OCI-LY7 (cell line): Measurements from ENCODE around the gene CNN2. TPM values are rescaled to one million over a fixed set of nuclear protein-coding genes. Genes with fewer than 3 reads are reported as not detected.

Experiments used
- Bru-seq: library from RNA; stranded (reverse); fragments of 400-500 nt; gene quantifications from one replicate; lab custom pipeline; 2021; lab: Mats Ljungman, UMichigan
- BruChase-seq, 2 experiments: library from RNA; stranded (reverse); fragments of 400-500 nt; gene quantifications; one replicate each; lab custom pipeline; 2021; lab: Mats Ljungman, UMichigan
- BruUV-seq: library from RNA; stranded (reverse); fragments of 400-500 nt; replicated peaks from 2 replicates; lab custom pipeline; 2021; lab: Mats Ljungman, UMichigan
- CTCF ChIA-PET: fragments of 300-600 bp; sonication (Branson Sonifier 250); formaldehyde crosslinking; loops from one replicate; lab custom pipeline; 2022; ENCODE audit warnings: antibody characterized with exemption; ENCODE audit not compliant: unreplicated experiment; lab: Charles Lee
- POLR2A ChIA-PET: fragments of 300-600 bp; sonication (Branson Sonifier 250); formaldehyde crosslinking; loops from one replicate; lab custom pipeline; 2022; ENCODE audit warnings: antibody characterized with exemption; lab: Charles Lee
- DNase-seq: peaks from one replicate; pipeline ENCODE4 v3.0.0-alpha.2; 2015; ENCODE audit warnings: low spot score
- H2AFZ ChIP-seq: fragments of 200-600 bp; sonication (generic), shearing (Covaris generic); 2 replicates; pipeline ENCODE4 v1.6.1; 2014; ENCODE audit warnings: mild to moderate bottlenecking, antibody characterized with exemption, low read length, moderate library complexity
- H3K27ac ChIP-seq: fragments of 200-600 bp; sonication (generic); 2 replicates; pipeline ENCODE4 v1.5.1; 2014; ENCODE audit warnings: mixed run types, low read depth, mild to moderate bottlenecking, moderate library complexity, low read length, inconsistent platforms; ENCODE audit not compliant: poor library complexity, severe bottlenecking
- H3K36me3 ChIP-seq: fragments of 200-600 bp; sonication (generic); 2 replicates; pipeline ENCODE4 v1.6.1; 2014; ENCODE audit warnings: mild to moderate bottlenecking, antibody characterized with exemption, low read length, moderate library complexity, mixed read lengths; ENCODE audit not compliant: insufficient read depth
- H3K4me1 ChIP-seq: fragments of 200-600 bp; sonication (generic); 2 replicates; pipeline ENCODE4 v1.5.1; 2014; ENCODE audit warnings: mild to moderate bottlenecking, low read length; ENCODE audit not compliant: insufficient read depth, poor library complexity, severe bottlenecking
- H3K4me2 ChIP-seq: fragments of 200-600 bp; sonication (generic); 2 replicates; pipeline ENCODE4 v1.6.1; 2014; ENCODE audit warnings: mild to moderate bottlenecking, low read length
- H3K4me3 ChIP-seq: fragments of 200-600 bp; sonication (generic); 2 replicates; pipeline ENCODE4 v1.5.1; 2014; ENCODE audit warnings: mild to moderate bottlenecking, low read depth, low read length; ENCODE audit not compliant: poor library complexity, severe bottlenecking
- H3K79me2 ChIP-seq: fragments of 200-600 bp; sonication (generic); 2 replicates; pipeline ENCODE4 v1.6.1; 2016; ENCODE audit warnings: low read depth, mild to moderate bottlenecking, low read length, moderate library complexity, mixed read lengths; ENCODE audit not compliant: insufficient read depth
- H3K9me2 ChIP-seq: fragments of 200-600 bp; sonication (generic); 2 replicates; pipeline ENCODE4 v1.6.1; 2016; ENCODE audit warnings: mild to moderate bottlenecking, low read length, mixed read lengths; ENCODE audit not compliant: insufficient read depth
- H3K9me3 ChIP-seq: fragments of 200-600 bp; sonication (generic); 2 replicates; pipeline ENCODE4 v1.6.1; 2014; ENCODE audit warnings: mild to moderate bottlenecking, mixed run types, low read length, mixed read lengths
- H4K20me1 ChIP-seq: fragments of 200-600 bp; sonication (generic); 2 replicates; pipeline ENCODE4 v1.6.1; 2014; ENCODE audit warnings: mild to moderate bottlenecking, antibody characterized with exemption, low read length, moderate library complexity, mixed read lengths; ENCODE audit not compliant: insufficient read depth
- CTCF ChIP-seq: fragments of 200-600 bp; sonication (generic); conservative IDR thresholded peaks from 2 replicates; pipeline ENCODE4 v1.5.1; 2014; ENCODE audit warnings: mild to moderate bottlenecking, antibody characterized with exemption, low read length, moderate library complexity, mixed read lengths
- EZH2phosphoT487 ChIP-seq: fragments of 200-600 bp; sonication (generic); IDR thresholded peaks from 2 replicates; pipeline ENCODE4 v1.6.1; 2018; ENCODE audit warnings: low read depth, borderline replicate concordance, mild to moderate bottlenecking, mixed run types, antibody characterized with exemption, low read length, moderate library complexity, mixed read lengths
- intact Hi-C: fragments of 100-400 bp; cut with micrococcal nuclease; formaldehyde crosslinking; loops from one replicate; pipeline ENCODE4 v1.10.0; 2022; ENCODE audit not compliant: unreplicated experiment
- long read RNA-seq: library from polyadenylated mRNA; stranded (forward); transcript quantifications from one replicate; pipeline ENCODE4 v2.0.0, GENCODE V29; 2022
- total RNA-seq, 2 experiments: library from RNA; depleted of rRNA in 1 of 2; stranded (reverse); fragments of >200 nt in 1 of 2; shearing (Covaris generic) in 1 of 2; gene quantifications; 2 replicates each; pipeline ENCODE4 v1.2.3, GENCODE V29; 2014 to 2022

CNN2 gene
- total RNA-seq (2014; rRNA removed; shearing (Covaris generic)) (51.5 and 73.7 TPM in 2 replicates), total RNA-seq (2022) (126 and 127 TPM in 2 replicates), Bru-seq, nascent RNA (percentile 63 among the genes with signal in this experiment), BruChase-seq, experiment 1, labeled RNA remaining after a 6-hour chase (percentile 81 among the genes with signal in this experiment), BruChase-seq, experiment 2, labeled RNA remaining after a 2-hour chase (percentile 70 among the genes with signal in this experiment)
- long read RNA-seq, transcript CNN2-206 (1 exons, 2,266 nt), result minor isoform, 27 of 151 reads
- long read RNA-seq, transcript CNN2-201 (7 exons, 2,179 nt), result major isoform, 92 of 151 reads
- long read RNA-seq, partial matches to known transcripts, result 16 of 151 reads
- long read RNA-seq, other reads (novel, unspliced or antisense), result 9 of 151 reads

DNA sequence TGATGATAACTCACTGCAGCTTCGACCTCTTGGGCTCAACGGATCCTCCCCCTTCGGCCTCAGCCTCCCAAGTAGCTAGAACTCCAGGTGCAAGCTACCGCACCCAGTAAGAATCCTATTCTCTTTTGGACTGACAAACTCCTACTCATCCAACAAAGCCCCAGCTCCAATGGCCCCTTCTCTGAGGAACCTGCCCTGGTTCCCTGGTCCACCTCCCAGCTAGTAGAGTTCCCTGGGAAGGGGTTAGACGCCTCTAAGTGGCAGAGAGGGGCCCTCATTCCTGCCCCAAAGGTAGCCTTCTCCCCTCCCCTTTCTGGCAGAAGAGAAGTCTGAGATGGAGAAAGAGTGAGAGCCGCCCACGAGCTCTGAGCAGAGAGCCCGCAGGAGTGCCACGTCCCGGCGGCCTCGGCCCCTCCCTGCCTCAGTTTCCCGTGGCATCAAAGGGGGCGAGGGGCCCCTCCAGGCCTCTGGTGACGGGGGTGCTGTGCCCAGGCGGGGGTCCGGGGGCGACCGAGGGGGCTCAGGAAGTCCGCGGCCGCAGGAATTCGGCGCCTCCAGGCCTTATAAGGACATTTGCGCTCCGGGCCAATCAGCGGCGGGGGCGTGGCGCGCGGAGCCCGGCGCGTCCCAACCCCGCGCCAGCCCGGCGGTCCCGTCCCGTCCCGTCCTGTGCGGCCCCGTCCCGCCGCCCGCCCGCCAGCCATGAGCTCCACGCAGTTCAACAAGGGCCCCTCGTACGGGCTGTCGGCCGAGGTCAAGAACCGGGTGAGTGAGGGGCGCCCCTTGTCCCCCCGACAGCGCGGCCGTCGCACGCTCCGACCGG is at the start of gene CNN2:
Gene CNN2, plus strand, starts transcription at position 649 of the 823 bp plus-strand sequence. Its CDS starts 54 bp downstream, at position 703.
- Histone ChIP-seq H3K36me3 (peaks cover 7% of the 10 kb centered on the region; the same call in 1 of the 2 replicates), H3K79me2 (peaks cover 23% of the 10 kb centered on the region), H3K9me2 (no peaks in the 10 kb centered on the region), H2AFZ (peak within 1 kb of the TSS; percentile 71), H3K27ac (peak within 1 kb of the TSS; percentile 77), H3K4me1 (peaks cover 49% of the 10 kb centered on the region), H4K20me1 (no peaks in the 10 kb centered on the region), H3K4me2 (peak within 1 kb of the TSS; percentile 99), H3K4me3 (peak within 1 kb of the TSS; percentile 88), H3K9me3 (no peaks in the 10 kb centered on the region)
- CTCF ChIA-PET, result interaction anchor here (0.5 to 0.6 kb wide), 2 partner anchors 25 to 349 kb away, joined by 3 to 4 read pairs; no protein-coding TSS in a partner anchor
- POLR2A ChIA-PET, result interaction anchor here (0.7 to 2.7 kb wide), 5 partner anchors 14 to 56 kb away, joined by 3 to 15 read pairs (median 5); partner anchors contain the start of genes ABCA7 and ARHGAP45
- TF ChIP-seq EZH2phosphoT487 (no peak), CTCF (no peak)
- intact Hi-C loops, result loop anchor here (2.0 to 10.0 kb wide), 2 partner anchors 15 to 239 kb away; partner anchors contain the start of genes ABCA7 and CIRBP
- peak; percentile 76 for DNase-seq
- no TSS peak for BruUV-seq

- H2AFZ ChIP-seq, result no peak overlapping the region
- intact Hi-C loops, result no loop called here
- H3K36me3 ChIP-seq, result no peaks in the 10 kb centered on the region
- TF ChIP-seq CTCF (no peak), EZH2phosphoT487 (no peak)
- no peaks in the 10 kb centered on the region for H3K79me2 ChIP-seq
- no peaks in the 10 kb centered on the region for H3K9me3 ChIP-seq
- no TSS peak for BruUV-seq
- no peak overlapping the region for H3K4me3 ChIP-seq
- CTCF ChIA-PET, result no interaction called here
- H4K20me1 ChIP-seq, result no peaks in the 10 kb centered on the region
- H3K4me2 ChIP-seq, result no peak overlapping the region
- POLR2A ChIA-PET, result no interaction called here
- H3K27ac ChIP-seq, result no peak overlapping the region
- DNase-seq, result no peak
- no peaks in the 10 kb centered on the region for H3K4me1 ChIP-seq
- H3K9me2 ChIP-seq, result no peaks in the 10 kb centered on the region
Observed at GRCh38 chr19:977058-977464, 49.3 kb upstream of the CNN2 start.
